Measurements from ENCODE around the gene TSPEAR.

- no peak for TF ChIP-seq CTCF (IDR thresholded peaks at IDR 0.05)
- TF ChIP-seq POLR2A (IDR thresholded peaks at IDR 0.05; ENCODE audit: low read depth) = no peak
- TF ChIP-seq POLR2AphosphoS5 (IDR thresholded peaks at IDR 0.05) = no peak
These were observed 216.4 kb downstream of the TSPEAR start for GRCh38 chr21:44494956-44495355.
